PC-9 (cell line): ENCODE results near the gene TSBP1. TPM values are rescaled to one million over a fixed set of nuclear protein-coding genes. Genes with fewer than 3 reads are reported as not detected.

Experiments
- BruUV-seq: library from RNA; stranded (reverse); fragments of 400-500 nt; replicated peaks from 2 replicates; lab custom pipeline; 2021; lab: Mats Ljungman, UMichigan
- CTCF ChIA-PET: fragments of 300-600 bp; sonication (Branson Sonifier 250); formaldehyde crosslinking; loops from one replicate; lab custom pipeline; 2022; ENCODE audit warnings: antibody characterized with exemption; lab: Charles Lee
- POLR2A ChIA-PET: fragments of 300-600 bp; sonication (Branson Sonifier 250); formaldehyde crosslinking; loops from one replicate; lab custom pipeline; 2022; ENCODE audit warnings: antibody characterized with exemption; ENCODE audit not compliant: unreplicated experiment; lab: Charles Lee
- DNase-seq, 2 experiments: peaks; one replicate each; pipeline versions ENCODE4 v3.0.0 to v3.0.0-alpha.2; 2015 to 2022; ENCODE audit warnings: mixed read lengths in 1 of 2
- H2AFZ ChIP-seq: fragments of 200-600 bp; sonication (generic); 2 replicates; pipeline ENCODE4 v1.8.1; 2017; ENCODE audit warnings: antibody characterized with exemption
- H3F3A ChIP-seq: fragments of 200-600 bp; sonication (generic); 2 replicates; pipeline ENCODE4 v1.8.1; 2017; ENCODE audit warnings: antibody characterized with exemption, mild to moderate bottlenecking, low read depth; ENCODE audit not compliant: insufficient read depth
- H3K27ac ChIP-seq: fragments of 200-600 bp; sonication (generic); 2 replicates; pipeline ENCODE4 v1.6.1; 2016; ENCODE audit warnings: mixed run types
- H3K27me3 ChIP-seq: fragments of 200-600 bp; sonication (generic); 2 replicates; pipeline ENCODE4 v1.6.1; 2016; ENCODE audit warnings: low read depth, mixed run types; ENCODE audit not compliant: insufficient read depth
- H3K36me3 ChIP-seq: fragments of 200-600 bp; sonication (generic); 2 replicates; pipeline ENCODE4 v1.6.1; 2016; ENCODE audit warnings: low read depth, mixed run types
- H3K4me1 ChIP-seq: fragments of 200-600 bp; sonication (generic); replicated peaks from 2 replicates; pipeline ENCODE4 v1.6.1; 2016; ENCODE audit warnings: mixed run types; ENCODE audit not compliant: insufficient read depth
- H3K4me2 ChIP-seq: fragments of 200-600 bp; sonication (generic); 2 replicates; pipeline ENCODE4 v1.6.1; 2017; ENCODE audit warnings: mixed run types
- H3K4me3 ChIP-seq: fragments of 200-600 bp; sonication (generic); 2 replicates; pipeline ENCODE4 v1.6.1; 2016; ENCODE audit warnings: mixed run types
- H3K79me2 ChIP-seq: fragments of 200-600 bp; sonication (generic); 2 replicates; pipeline ENCODE4 v1.6.1; 2017; ENCODE audit warnings: low read depth, mixed run types
- H3K9me2 ChIP-seq: fragments of 200-600 bp; sonication (generic); 2 replicates; pipeline ENCODE4 v1.8.1; 2017; ENCODE audit warnings: mild to moderate bottlenecking; ENCODE audit not compliant: insufficient read depth
- H3K9me3 ChIP-seq: fragments of 200-600 bp; sonication (generic); 2 replicates; pipeline ENCODE4 v1.8.1; 2016; ENCODE audit warnings: low read depth; ENCODE audit not compliant: insufficient read depth
- H4K20me1 ChIP-seq: fragments of 200-600 bp; sonication (generic); 2 replicates; pipeline ENCODE4 v1.8.1; 2017; ENCODE audit not compliant: insufficient read depth
- CTCF ChIP-seq: fragments of 200-600 bp; sonication (generic); conservative IDR thresholded peaks from 2 replicates; pipeline ENCODE4 v1.6.1; 2017; ENCODE audit warnings: mixed run types, antibody characterized with exemption, mild to moderate bottlenecking, moderate library complexity
- EZH2 ChIP-seq: fragments of 200-600 bp; sonication (generic); IDR thresholded peaks from 2 replicates; pipeline ENCODE4 v1.8.0; 2017; ENCODE audit warnings: antibody characterized with exemption, low read depth
- intact Hi-C: fragments of 100-400 bp; cut with micrococcal nuclease; formaldehyde crosslinking; loops from one replicate; pipeline ENCODE4 v1.10.0; 2022; ENCODE audit not compliant: unreplicated experiment
- total RNA-seq: library from RNA; stranded (reverse); gene quantifications from 2 replicates; pipeline ENCODE4 v1.2.3, GENCODE V29; 2021

Gene TSBP1
- total RNA-seq, 1 experiment from 2014 or later, result not detected

- DNase-seq, result no peak
- POLR2A ChIA-PET, result no interaction called here
- BruUV-seq, result no TSS peak
- intact Hi-C loops, result no loop called here
- no peak overlapping the region for H3K4me3 ChIP-seq
- H4K20me1 ChIP-seq, result no peaks in the 10 kb centered on the region
- no peaks in the 10 kb centered on the region for H3K36me3 ChIP-seq
- H3K27me3 ChIP-seq, result peaks cover 10% of the 10 kb centered on the region; the same call in 1 of the 2 replicates
- H2AFZ ChIP-seq, result no peak overlapping the region
- H3K9me2 ChIP-seq, result no peaks in the 10 kb centered on the region
- no peak overlapping the region for H3K27ac ChIP-seq
- CTCF ChIA-PET, result interaction anchor here (0.6 kb wide), 1 partner anchor 467 kb away, joined by 3 read pairs; no protein-coding TSS in a partner anchor
- H3F3A ChIP-seq, result no peaks in the 10 kb centered on the region
- H3K4me2 ChIP-seq, result no peak overlapping the region
- TF ChIP-seq EZH2, result no peak
- no peak for TF ChIP-seq CTCF
- H3K9me3 ChIP-seq, result no peaks in the 10 kb centered on the region
- no peaks in the 10 kb centered on the region for H3K79me2 ChIP-seq
- no peaks in the 10 kb centered on the region for H3K4me1 ChIP-seq
Observed at GRCh38 chr6:32387589-32388340, 16.1 kb upstream of the TSBP1 start.

GRCh38 chr6:32386040-32386439 is 14.3 kb upstream of the TSBP1 start:
- no peak for DNase-seq
- Histone ChIP-seq H4K20me1 (no peaks in the 10 kb centered on the region), H3K36me3 (no peaks in the 10 kb centered on the region), H3K27me3 (peaks cover 10% of the 10 kb centered on the region; the same call in 1 of the 2 replicates), H3K79me2 (no peaks in the 10 kb centered on the region), H2AFZ (no peak overlapping the region), H3K4me2 (no peak overlapping the region), H3K9me3 (no peaks in the 10 kb centered on the region), H3K9me2 (no peaks in the 10 kb centered on the region), H3K27ac (no peak overlapping the region), H3F3A (no peaks in the 10 kb centered on the region), H3K4me3 (no peak overlapping the region), H3K4me1 (no peaks in the 10 kb centered on the region)
- intact Hi-C loops, result no loop called here
- TF ChIP-seq CTCF, result no peak
- TF ChIP-seq EZH2, result no peak
- BruUV-seq, result no TSS peak
- POLR2A ChIA-PET, result no interaction called here
- CTCF ChIA-PET, result no interaction called here

- intact Hi-C loops, result no loop called here
- H3K36me3 ChIP-seq, result no peaks in the 10 kb centered on the region
- no peaks in the 10 kb centered on the region for H3F3A ChIP-seq
- no peak overlapping the region for H3K27ac ChIP-seq
- no peak overlapping the region for H3K4me2 ChIP-seq
- no TSS peak for BruUV-seq
- TF ChIP-seq EZH2, result no peak
- no peak for TF ChIP-seq CTCF
- no peaks in the 10 kb centered on the region for H3K4me1 ChIP-seq
- H3K9me3 ChIP-seq, result no peaks in the 10 kb centered on the region
- H3K79me2 ChIP-seq, result no peaks in the 10 kb centered on the region
- H3K27me3 ChIP-seq, result peaks cover 6% of the 10 kb centered on the region; the same call in 1 of the 2 replicates
- ChIA-PET POLR2A (no interaction called here), CTCF (no interaction called here)
- H3K4me3 ChIP-seq, result no peak overlapping the region
- no peaks in the 10 kb centered on the region for H4K20me1 ChIP-seq
- DNase-seq, result no peak
- H3K9me2 ChIP-seq, result no peaks in the 10 kb centered on the region
- no peak overlapping the region for H2AFZ ChIP-seq
Observed at GRCh38 chr6:32382757-32383420, 11.2 kb upstream of the TSBP1 start.
